AG04449 (cell line): ENCODE measurements around the gene COL8A1.

ENCODE experiments used
- CTCF ChIA-PET: fragments of 350-600 bp; formaldehyde crosslinking; extraction: SDS; loops from one replicate; lab custom pipeline; 2021; ENCODE audit warnings: antibody characterized with exemption; lab: Yijun Ruan, JAX
- POLR2A ChIA-PET: fragments of 400-600, 350-600 bp; formaldehyde crosslinking; extraction: SDS; loops from one replicate; lab custom pipeline; 2020; ENCODE audit warnings: antibody characterized with exemption, inconsistent platforms; lab: Yijun Ruan, JAX
- DNase-seq: peaks from one replicate; pipeline ENCODE4 v3.0.0-alpha.2; 2010; ENCODE audit warnings: low read depth, low spot score
- H3K4me3 ChIP-seq: 2 replicates; pipeline ENCODE4 v1.5.1; 2011; ENCODE audit warnings: low read depth, mild to moderate bottlenecking, control low read depth, low read length
- CTCF ChIP-seq: IDR thresholded peaks from one replicate; pipeline ENCODE4 v1.5.1; 2011; ENCODE audit warnings: mild to moderate bottlenecking, moderate library complexity, low read length, control low read depth, inconsistent platforms; ENCODE audit not compliant: insufficient read depth; ENCODE audit errors: missing control alignments

The COL8A1 gene

DNA sequence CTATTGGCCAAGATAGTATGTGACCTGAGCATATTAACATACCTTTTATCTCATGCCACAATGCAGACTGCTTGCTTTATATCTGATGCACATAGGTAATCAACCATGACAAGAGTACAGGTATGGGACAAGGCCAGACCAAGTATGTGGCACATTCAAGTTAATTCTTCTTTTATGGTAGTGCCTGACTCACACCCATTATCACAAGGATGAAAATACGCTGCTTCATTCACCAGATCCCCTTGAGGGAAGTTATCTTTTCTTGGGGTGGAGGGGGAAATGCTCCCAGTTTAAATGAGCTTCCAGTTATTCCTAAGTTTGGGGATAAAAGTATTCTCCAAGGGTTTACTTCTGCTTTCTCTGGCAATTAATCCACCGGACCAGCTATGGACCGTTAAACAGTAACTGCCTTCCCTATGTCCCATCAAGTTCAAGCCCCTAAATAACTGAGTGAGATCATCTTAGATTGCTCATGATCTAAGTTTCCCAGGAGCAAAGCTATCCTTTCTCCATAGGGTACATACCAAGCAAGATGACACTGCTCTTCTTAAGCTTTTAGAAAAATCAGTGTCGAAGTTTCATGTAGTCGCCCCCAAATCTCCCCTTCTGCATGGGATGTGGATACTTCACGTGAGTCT lies 1.9 kb downstream of the COL8A1 start:
- ChIA-PET CTCF (interaction anchor here (0.8 to 1.9 kb wide), 7 partner anchors 9 to 526 kb away, joined by 3 to 11 read pairs (median 4); no protein-coding TSS in a partner anchor), POLR2A (interaction anchor here (0.6 kb wide), 2 partner anchors 384 to 449 kb away, joined by 3 to 4 read pairs; no protein-coding TSS in a partner anchor)
- H3K4me3 ChIP-seq, result peak overlapping the region; percentile 84
- no peak for DNase-seq
- no peak for TF ChIP-seq CTCF

DNA sequence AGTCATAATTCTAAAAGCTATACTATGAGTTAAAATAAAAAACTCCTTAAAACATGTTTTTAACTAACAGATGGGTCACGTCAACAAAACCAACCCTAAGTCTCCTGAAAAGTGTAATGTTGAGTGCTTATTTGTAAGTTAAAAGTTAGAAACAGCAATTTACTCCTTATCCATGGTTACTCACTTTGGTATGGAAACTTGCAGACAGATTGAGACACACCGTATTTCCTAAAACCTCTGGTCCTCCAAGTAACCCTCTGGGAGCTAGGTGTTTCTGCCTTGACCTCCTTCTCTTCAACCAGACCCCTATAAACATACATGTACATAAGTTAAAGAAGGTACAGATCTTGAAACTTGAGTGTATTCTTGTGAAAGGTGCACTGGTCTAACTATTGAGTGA lies 3.1 kb downstream of the COL8A1 start:
- TF ChIP-seq CTCF, result no peak
- H3K4me3 ChIP-seq, result peak overlapping the region; percentile 84
- CTCF ChIA-PET, result interaction anchor here (1.2 to 1.5 kb wide), 4 partner anchors 14 to 116 kb away, joined by 3 to 5 read pairs (median 4); no protein-coding TSS in a partner anchor
- DNase-seq, result no peak
- POLR2A ChIA-PET, result no interaction called here

GRCh38 chr3:99641982-99642381 lies 3.6 kb downstream of the COL8A1 start:
- POLR2A ChIA-PET, result no interaction called here
- no peak for DNase-seq
- CTCF ChIA-PET, result interaction anchor here (1.0 to 1.7 kb wide), 5 partner anchors 44 to 166 kb away, joined by 3 to 6 read pairs (median 3); no protein-coding TSS in a partner anchor
- no peak for TF ChIP-seq CTCF
- no peak overlapping the region for H3K4me3 ChIP-seq

DNA sequence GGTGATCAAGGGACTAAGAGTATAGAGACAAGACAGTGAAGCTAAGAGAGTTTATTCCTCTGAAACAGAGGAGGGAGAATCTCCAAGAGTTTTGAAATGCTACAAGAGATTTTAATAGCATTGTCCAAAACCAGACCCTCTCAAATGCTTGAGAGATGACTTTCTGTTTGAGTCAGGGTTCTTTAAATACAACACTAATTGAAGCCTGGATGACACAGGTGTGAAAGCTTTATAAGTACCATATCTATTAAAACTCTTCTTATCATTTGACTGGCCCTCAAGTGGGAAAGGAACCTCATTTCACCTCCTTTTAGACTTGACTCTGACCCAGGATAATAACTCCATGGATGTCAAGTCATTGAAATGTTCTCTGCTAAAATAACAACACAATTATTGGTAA lies 5.6 kb downstream of the COL8A1 start:
- TF ChIP-seq CTCF, result no peak
- no peak overlapping the region for H3K4me3 ChIP-seq
- DNase-seq, result no peak
- ChIA-PET POLR2A (no interaction called here), CTCF (interaction anchor here (1.0 to 2.3 kb wide), 17 partner anchors 9 to 530 kb away, joined by 3 to 13 read pairs (median 4); no protein-coding TSS in a partner anchor)

- CTCF ChIA-PET, result interaction anchor here (0.8 to 2.3 kb wide), 26 partner anchors 9 to 537 kb away, joined by 3 to 13 read pairs (median 4); no protein-coding TSS in a partner anchor
- no peak for TF ChIP-seq CTCF
- DNase-seq, result no peak
- no peak overlapping the region for H3K4me3 ChIP-seq
- POLR2A ChIA-PET, result no interaction called here
These were observed 6.4 kb downstream of the COL8A1 start for GRCh38 chr3:99644746-99645145.
